CD4-positive, alpha-beta T cell treated with Interleukin-12 subunit alpha and Interleukin-12 subunit beta, for 1 hour (primary cell): ENCODE results near the gene CLNS1A.
"Not testable (repeated sequence)": the region's sequence is repeated elsewhere in the genome, so short reads cannot be mapped to it uniquely, and the experiment has no call there.

ENCODE experiments used
- DNase-seq: peaks from one replicate; pipeline ENCODE4 v3.0.0-alpha.2; 2020

CLNS1A gene, protein sequence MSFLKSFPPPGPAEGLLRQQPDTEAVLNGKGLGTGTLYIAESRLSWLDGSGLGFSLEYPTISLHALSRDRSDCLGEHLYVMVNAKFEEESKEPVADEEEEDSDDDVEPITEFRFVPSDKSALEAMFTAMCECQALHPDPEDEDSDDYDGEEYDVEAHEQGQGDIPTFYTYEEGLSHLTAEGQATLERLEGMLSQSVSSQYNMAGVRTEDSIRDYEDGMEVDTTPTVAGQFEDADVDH

DNA sequence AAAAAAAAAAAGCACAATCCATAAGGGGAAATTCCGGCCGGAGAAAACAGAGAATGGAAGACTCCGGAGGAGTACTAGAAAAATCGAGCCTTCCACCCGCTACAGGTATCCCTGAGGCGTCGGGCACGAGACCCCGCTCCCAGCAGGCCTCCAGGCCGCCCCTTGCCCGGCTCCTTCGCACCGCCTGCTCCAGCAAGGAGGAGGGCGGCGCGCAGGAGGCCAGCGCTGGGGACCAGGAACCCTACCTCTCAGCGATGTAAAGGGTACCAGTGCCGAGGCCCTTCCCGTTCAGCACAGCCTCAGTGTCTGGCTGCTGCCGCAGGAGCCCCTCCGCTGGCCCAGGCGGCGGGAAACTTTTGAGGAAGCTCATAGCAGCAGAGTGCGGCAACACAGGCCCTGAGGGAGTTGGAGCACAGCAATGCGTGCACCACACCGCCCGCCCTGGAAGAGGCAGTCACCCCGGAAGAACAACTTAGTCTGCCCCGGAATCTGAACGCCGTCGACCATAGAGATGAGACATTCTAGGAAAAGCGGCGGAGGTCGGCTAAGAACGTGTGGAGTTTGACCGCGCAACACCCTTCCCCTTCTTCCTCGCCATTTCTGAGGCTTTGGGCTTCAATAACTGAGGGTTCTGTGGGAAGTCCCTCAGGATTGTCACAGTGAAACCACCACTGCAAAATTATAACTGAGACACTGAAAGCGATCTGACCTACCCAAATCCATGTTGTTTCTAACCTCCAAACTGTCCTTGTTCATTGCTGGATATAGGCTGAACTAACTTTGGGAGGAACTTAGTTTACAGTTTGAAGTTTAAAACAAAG, at the start of gene CLNS1A:
Gene CLNS1A, minus strand, starts transcription at position 450 of the 821 bp plus-strand sequence. Its CDS starts 80 bp downstream, at position 370.
- peak; percentile 82 for DNase-seq

DNA sequence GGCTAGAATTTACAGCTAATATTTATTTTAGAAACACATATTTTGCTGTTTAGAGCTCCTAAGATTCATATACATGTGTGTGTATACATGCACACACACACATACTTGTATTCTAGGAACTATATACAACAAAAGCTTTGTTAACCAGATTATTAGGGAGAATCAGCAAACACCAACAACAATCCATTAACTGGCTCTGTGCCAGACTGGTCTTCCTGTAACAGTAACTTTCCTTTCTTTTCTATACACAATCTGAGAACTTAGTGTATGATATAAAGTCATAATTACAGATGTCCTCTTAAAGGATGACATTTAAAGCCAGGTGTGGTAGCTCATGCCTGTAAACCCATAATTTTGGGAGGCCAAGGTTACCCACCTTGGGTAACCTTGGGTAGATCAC, 49.5 kb upstream of the CLNS1A start:
- DNase-seq = no peak

DNA sequence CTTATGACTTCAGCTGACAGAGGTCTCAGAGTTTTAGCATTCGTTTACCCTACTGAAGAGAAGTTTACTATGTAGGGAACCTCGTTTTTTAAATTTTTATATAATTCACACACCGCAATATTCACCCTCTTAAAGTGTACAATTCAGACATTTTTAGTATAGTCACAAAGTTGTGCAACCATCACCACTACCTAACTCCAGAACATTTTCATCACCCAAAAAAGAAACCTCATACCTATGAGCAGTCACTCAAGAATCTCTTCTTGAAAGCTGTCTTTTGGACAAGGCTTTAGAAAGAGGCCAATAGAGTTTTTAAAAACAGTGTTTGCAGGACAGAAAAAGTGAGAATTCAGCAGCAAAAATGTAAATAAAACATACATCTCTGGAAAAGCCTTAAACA, 39.5 kb upstream of the CLNS1A start:
- no peak for DNase-seq

DNA sequence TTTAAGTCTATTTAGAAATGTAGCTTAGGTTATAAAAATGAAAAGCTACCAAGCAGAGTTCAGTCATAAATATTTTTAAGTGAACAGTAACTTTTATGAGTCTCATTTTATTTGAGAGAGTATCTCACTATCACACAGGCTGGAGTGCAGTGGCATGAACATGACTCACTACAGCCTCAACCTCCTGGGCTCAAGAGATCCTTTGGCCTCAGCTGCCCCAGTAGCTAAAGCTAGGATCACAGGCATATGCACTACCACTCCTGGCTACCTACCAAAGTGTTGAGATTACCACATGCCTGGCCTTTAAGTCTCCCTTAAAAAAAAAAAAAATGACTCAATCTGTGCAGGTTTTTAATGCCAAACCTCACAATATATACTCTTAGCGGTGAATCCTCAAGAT, 34.7 kb upstream of the CLNS1A start:
- DNase-seq = no peak

DNA sequence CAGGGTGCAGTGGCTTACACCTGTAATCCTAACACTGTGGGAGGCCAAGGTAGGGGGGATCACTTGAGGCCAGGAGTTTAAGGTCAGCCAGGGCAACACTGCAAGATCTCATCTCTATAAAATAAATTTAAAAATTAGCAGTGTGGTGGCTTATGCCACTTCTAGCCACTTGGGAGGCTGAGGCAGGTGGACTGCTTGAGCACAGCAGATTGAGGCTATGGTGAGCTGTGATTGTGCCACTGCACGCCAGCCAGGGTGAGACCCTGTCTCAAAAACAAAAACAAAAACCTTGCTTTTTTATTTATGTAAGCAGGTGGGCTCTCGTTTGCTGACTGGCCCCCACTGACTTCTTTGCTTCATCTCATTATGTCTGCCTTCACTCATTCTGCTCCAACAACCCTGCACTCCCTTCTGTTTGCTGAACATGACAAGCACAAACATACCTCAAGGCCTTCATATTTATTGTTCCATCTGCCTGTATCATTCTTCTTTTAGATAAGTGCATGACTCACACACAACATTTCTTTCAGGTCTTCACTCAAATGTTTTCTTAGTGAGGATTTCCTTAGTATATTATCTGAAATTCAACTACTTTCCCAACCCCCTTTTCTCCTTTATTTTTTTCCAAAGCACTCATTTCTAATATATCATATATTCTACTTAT, 32.4 kb upstream of the CLNS1A start:
- no peak for DNase-seq

DNA sequence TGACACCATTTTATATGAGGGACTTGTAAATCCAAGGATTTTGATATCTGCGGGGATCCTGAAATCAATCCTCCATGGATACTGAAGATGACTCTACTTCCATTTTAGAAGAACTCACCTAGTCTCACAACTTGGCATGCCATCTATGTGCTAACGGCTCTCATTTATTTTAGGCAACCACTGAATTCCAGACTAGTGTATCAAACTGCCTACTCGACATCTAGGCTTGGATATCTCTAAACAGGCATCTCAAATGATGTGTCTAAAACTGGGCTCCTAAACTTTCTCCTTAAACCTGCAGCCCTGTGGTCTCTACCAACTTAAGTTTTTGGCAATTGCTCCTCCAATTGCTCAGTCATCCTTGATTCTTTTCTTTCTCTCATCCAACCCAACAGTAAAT, 31.2 kb upstream of the CLNS1A start:
- DNase-seq = no peak

DNA sequence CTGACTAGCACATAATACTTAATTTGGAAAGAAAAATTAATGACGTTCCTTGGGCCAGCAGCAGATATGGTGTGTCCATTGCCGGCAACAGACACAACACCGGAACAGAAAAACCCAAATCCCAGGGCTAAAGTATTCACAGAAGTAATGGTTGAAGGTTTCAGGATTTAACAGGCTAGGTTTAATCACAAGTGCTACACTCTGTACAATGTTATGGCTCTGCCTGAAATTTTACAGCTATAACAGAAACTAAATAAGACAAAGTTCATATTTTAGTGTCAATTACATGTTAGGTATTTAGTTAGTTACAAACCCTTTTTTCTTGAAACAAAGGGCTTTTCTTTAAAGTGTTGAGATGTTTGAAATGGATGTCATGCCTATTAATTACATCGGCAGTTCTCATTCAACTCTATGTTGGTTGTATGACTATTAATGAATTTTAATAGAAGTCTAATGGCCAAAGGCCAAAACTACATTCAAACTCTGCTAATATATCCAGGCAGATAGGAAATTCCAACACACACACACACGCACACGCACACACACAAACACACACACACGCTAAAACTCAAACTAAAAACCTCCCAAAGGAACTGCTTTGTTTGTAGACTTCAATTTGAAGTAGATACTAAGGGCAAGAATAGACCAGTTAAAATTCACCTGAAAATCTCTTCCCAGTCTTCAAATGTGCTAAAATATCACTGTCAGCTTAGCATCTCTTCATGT, 27.8 kb upstream of the CLNS1A start:
- no peak for DNase-seq

DNA sequence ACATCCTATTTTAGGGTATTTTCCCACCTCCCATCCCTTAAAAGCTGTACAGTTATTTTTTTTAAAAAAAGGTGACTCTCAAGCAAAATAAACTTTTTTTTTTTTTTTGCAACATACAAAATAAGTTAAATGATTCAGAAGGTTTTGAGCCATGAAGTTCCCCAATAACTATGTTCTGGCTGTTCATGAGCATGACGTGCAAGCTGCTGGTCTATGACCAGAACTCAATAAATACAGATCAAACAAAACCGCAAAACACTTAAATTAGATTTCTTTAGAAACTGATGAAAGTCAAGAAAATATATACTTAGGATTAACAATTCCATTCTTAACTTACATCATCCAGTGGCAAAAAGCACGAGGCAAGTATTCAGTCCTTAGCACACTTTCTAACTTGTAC, 24.1 kb upstream of the CLNS1A start:
- no peak for DNase-seq

DNA sequence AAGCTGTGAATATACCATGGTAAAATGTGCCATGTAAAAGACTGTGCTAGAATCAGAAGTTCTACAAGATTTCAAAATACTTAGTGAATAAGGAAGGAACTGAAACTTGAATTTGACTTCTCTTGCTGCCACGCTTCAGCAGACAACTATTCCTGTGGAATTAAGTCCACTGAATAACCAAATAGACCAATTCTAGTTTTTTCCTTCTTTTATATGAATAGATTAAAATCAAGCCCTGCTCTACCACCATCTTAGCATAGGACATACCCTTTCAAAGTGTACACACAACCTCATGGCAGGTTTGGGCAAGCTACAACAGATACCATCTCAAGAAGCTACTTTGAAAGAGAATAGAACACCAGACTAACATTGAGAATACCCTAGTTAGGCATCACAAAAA, 23.4 kb upstream of the CLNS1A start:
- DNase-seq = no peak

DNA sequence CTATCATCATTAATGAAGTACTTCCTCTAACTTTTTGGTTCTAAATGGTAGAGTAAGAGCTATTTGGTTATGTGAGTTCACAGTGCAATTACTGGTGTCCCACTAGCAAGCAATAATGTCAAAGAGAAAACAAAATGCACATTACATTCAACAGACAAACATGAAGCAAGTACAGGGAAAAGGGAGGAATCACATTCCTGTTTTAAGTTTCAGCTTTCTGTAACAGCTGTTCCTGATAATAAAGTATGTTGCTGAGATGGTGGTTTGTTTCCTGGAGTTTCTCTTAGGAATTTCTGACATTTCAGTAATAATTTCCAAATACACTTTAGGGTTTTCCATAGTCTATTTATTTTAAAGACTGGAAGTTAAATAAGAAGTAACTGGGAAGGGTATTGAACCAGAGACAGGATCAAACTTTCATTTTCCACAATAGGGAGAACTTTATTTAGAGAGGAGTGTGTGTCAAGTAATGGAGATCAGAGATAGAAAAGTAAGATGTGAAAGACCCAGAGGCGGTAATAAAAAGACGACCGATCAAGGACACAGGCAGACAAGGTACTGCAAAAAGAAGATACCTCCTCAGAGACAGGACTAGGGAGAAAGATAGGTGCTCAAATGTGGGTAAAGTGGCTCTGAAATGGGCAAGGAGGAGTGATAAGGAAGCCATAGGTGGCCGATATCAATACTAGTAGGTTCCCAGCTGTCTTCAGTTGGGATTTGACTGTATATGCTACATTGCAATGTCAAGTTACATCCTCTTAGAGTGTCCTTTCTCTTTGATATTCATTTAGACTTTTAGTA, 20.8 kb upstream of the CLNS1A start:
- DNase-seq = no peak

DNA sequence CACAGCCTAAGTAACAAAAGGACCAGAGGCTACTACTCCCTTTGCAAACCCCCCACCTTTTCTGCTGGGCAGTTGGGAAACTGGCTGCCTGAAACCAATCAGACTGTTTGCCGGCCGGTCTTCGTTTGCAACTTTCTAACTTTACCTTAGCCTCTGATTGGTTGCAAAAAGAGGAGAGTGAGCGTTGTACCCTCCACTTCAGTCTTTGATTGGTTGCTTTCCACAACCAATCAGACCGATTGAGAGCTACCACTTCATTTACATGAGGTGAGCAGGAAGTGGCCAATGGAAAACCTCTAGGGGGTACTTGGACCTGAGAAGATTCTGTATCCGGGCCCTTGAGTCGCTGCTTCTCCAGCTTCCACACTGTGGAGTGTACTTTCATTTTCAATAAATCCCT, 18.8 kb upstream of the CLNS1A start:
- no peak for DNase-seq

DNA sequence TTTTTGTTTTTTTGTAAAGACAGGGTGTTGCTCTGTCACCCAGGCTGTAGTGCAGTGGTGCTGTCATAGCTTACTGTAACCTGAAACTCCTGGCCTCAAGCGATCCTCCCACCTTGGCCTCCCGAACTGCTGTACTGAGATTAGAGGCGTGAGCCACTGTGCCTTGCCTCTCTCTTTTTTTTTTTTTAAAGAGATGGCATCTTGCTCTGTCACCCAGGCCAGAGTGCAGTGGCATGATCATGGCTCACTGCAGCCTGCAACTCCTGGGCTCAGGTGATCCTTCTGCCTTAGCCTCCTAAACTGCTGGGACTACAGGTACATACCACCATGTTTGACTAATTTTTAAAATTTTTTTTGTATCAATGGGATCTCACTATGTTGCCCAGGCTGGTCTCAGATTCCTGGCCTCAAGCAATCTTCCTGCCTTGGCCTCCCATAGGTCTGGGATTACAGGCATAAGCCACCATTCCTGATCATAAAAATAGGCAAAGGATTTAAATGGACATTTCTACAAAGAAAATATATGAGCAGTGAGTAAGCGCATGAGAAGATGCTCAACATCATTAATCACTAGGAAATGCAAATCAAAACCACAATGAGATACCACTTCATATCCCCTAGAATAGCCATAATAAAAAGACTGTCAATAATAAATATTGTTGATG, 17.3 kb upstream of the CLNS1A start:
- no peak for DNase-seq

DNA sequence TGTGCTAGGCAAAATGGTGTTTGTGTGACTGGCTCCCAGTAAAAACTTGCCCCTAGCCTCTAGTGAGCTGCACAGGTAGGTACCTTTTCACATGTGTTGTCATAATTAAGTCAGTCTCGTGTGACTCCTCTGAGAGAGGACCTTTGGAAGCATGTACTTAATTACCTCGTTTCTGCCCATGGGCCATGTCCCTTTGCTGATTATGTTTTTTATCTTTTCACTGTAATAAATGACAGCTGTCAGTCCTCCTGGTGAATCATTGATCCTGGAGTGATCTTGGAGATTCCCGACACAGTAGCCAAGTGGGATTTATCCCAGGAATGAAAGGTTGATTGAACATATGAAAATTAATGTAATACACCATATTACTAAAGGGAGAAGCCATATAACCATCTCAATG, 12.5 kb upstream of the CLNS1A start:
- DNase-seq = no peak

DNA sequence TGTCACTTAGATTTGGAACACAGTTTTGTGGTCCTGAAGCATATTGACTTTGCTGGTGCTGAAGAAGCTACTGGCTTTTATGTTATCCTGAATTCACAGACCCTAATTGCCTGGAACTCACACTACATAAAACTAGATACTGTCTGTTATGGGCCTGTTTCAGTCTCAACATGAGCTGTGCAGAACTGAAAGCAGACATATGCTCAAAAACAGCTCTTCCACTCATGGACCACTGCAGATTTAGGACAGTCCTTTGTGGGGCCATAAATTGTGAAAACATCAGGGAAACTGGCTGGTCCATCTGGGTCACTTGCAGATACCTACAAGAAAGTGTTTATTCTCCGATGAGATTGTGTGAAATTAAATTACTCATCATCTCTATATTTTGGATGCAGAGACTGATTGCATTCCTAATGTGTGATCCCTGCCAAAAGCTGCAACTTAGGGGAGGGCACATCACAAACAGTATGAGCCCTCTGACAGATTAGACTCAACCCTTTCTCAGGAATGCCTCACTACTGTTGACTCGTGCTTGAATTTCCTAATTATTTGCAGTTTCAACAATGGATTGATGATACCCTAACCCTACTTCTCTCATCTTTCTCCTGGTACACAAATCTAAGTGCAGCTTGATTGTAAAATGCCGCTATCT, 10.2 kb upstream of the CLNS1A start:
- no peak for DNase-seq

DNA sequence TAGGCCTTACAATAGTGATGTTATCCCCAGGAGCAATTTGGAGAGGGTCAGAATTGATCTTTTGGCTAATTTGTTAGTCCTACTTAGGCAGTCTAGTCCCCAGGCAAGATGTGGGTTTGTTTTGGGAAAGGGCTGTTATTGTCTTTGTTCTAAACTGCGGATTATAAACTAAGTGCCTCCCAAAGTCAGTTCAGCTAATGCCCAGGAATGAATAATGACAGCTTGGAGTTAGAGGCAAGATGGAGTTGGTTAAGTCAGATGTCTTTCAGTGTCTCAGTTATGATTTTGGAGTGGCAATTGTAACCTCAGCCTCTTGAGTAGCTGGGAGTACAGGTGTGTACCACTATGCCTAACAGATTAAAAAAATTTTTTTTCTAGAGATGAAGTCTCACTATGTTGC, 7.3 kb upstream of the CLNS1A start:
- DNase-seq = no peak

DNA sequence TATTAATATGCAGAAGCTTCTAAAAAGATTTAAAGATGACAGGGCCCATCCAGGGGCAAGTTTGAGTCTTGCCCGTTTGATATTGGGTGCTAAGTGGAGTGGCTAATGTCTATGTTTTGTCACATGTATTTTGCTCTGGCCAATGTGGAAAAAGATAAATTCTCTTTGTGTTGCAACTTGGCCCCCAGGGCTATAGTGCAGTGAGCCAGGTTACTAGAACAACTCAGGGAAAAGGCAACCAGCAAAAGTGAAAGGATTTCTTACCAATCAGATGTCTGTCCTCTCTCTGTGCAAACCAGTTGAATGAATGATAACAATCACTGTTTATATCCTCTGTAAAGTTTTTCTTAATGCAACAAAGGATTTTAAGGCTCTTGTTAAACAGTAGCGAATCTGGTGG, 4.6 kb upstream of the CLNS1A start:
- no peak for DNase-seq

DNA sequence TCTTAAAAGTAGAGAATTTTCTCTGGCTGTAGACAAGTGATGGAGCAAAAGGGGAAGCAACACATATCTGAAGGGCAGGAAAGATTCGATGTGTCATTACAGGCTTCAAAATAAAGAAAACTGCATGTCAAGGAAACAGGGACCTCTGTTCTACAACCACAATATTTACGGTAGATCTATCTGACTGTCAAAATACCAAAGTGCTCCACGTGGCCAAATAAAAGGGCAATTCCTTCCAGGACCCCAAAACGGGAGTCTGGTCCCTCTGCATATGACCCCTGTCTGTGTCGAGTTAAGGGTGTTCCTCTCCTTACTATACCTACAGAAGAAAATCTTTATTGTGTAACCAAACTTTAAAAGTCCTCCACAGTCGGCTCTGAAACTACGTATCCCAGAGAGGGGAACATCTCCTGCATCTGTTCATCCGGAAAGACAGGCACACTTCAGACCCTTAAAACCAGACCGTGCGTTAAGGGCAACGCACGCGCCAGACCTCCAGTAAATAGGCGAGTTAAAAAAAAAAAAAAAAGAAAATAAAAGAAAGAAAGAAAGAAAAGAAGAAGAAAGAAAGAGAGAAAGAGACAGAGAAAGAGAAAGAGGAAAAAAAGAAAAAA, 756 bp downstream of the CLNS1A start:
- no peak for DNase-seq

DNA sequence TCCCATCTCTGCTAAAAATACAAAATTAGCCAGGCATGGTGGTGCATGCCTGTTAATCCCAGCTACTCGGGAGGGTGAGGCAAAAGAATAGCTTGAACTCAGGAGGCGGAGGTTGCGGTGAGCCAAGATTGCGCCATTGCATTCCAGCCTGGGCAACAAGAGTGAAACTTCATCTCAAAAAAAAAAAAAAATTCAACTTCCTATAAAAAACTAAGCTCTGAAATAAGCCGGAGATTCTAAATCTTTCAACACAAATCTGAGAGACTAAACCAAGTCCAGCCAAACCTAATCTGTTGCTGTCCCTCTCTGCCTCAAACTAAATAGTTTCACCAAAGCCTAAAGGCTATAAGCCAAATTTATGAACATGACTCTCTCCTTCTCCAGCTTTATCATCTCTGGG, 3.7 kb downstream of the CLNS1A start:
- not testable (repeated sequence) for DNase-seq

DNA sequence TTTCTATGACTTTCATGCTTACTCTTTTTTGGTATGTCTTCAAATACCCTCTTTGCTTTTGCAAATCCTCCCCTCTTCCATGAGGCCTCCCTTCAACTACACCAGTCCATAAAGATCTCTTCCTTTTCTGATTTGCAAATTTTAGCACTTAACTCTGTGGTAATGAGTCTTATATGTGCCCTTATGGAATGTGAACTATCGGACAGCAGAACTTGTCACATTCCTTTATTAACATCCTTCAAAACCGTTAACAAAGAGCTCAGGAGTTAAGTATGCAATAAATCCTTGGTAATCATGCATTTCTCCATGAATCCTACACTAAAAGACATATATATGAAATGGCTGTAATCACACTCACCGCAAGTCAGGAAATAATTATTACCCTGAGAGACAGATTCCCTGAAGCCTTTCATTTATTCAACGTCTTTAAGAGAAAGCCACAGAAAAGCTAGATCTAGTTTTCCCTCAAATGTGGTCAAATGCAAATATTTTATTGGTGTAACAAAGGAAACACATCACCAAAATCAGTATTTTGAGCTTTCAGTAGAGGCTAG, 7.4 kb downstream of the CLNS1A start:
- no peak for DNase-seq

DNA sequence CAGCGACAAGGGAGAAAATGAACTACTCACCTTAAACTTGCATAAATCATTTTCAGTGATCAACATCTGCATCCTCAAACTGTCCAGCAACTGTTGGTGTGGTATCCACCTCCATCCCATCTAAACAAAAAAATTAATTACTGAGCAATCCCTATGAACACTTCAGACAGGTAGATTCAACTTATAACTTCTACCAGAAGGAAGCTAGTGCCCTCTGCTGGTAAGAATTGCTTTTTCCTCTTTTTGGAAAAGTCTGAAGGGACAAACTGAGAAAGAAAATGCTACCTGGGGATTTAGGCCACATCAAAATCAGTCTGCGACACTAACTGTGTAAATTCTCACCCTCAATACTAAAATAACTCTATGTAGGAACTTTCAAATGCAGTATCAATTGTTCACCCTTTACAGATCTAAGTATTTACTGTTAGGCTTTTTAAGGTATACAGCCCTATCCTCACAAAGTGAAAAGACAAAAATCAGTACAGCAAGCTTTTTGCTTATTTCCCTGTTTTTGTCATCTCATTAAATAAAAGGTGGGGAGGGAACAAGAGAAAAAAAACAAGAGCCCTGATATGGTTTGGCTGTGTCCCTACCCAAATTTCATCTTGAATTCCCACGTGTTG, 17.9 kb downstream of the CLNS1A start:
- peak; percentile 58 for DNase-seq
